Karpas-422 (cell line): ENCODE measurements around the gene SYNPR. TPM values are rescaled to one million over a fixed set of nuclear protein-coding genes. Genes with fewer than 3 reads are reported as not detected.

Source experiments
- DNase-seq: peaks from one replicate; pipeline ENCODE4 v3.0.0-alpha.2; 2015
- H2AFZ ChIP-seq: fragments of 200-600 bp; sonication (generic); 2 replicates; pipeline ENCODE4 v1.6.1; 2014; ENCODE audit warnings: antibody characterized with exemption, low read length, mixed read lengths
- H3K27ac ChIP-seq: fragments of 200-600 bp; sonication (generic); 2 replicates; pipeline ENCODE4 v1.5.1; 2014; ENCODE audit warnings: mild to moderate bottlenecking, low read length, moderate library complexity
- H3K27me3 ChIP-seq: fragments of 200-600 bp; sonication (generic); 2 replicates; pipeline ENCODE4 v1.6.1; 2014; ENCODE audit warnings: low read length, mixed read lengths
- H3K36me3 ChIP-seq: fragments of 200-600 bp; sonication (generic); 2 replicates; pipeline ENCODE4 v1.6.1; 2014; ENCODE audit warnings: low read length, mixed read lengths; ENCODE audit not compliant: insufficient read depth
- H3K4me1 ChIP-seq: fragments of 200-600 bp; sonication (generic); 2 replicates; pipeline ENCODE4 v1.6.1; 2014; ENCODE audit warnings: mild to moderate bottlenecking, low read length, mixed read lengths
- H3K4me2 ChIP-seq: fragments of 200-600 bp; sonication (generic); 2 replicates; pipeline ENCODE4 v1.6.1; 2014; ENCODE audit warnings: low read length, low read depth, mild to moderate bottlenecking; ENCODE audit not compliant: poor library complexity, severe bottlenecking
- H3K4me3 ChIP-seq: fragments of 200-600 bp; sonication (generic); 2 replicates; pipeline ENCODE4 v1.5.1; 2014; ENCODE audit warnings: mild to moderate bottlenecking, antibody characterized with exemption, low read length, mixed read lengths
- H3K79me2 ChIP-seq: fragments of 200-600 bp; sonication (generic); 2 replicates; pipeline ENCODE4 v1.6.1; 2014; ENCODE audit warnings: mild to moderate bottlenecking, low read length, mixed read lengths
- H3K9ac ChIP-seq: fragments of 200-600 bp; sonication (generic); 2 replicates; pipeline ENCODE4 v1.6.0; 2014; ENCODE audit warnings: low read length
- H3K9me2 ChIP-seq: fragments of 200-600 bp; sonication (generic), shearing (Covaris generic); replicated peaks from 2 replicates; pipeline ENCODE4 v1.6.0; 2014; ENCODE audit warnings: mild to moderate bottlenecking, low read length, moderate library complexity; ENCODE audit not compliant: insufficient read depth
- H3K9me3 ChIP-seq: fragments of 300-700, 200-600 bp; sonication (generic); 2 replicates; pipeline ENCODE4 v1.6.1; 2014; ENCODE audit warnings: low read length, mixed read lengths
- H4K20me1 ChIP-seq: fragments of 200-600 bp; sonication (generic); 2 replicates; pipeline ENCODE4 v1.6.1; 2014; ENCODE audit warnings: mild to moderate bottlenecking, antibody characterized with exemption, low read length, low read depth; ENCODE audit not compliant: insufficient read depth
- total RNA-seq: library from RNA; depleted of rRNA; stranded (reverse); fragments of >200 nt; shearing (Covaris generic); gene quantifications from 2 replicates; pipeline ENCODE4 v1.2.3, GENCODE V29; 2014; ENCODE audit warnings: low replicate concordance

Gene SYNPR
- total RNA-seq, 1 experiment from 2014 or later: not detected

DNA sequence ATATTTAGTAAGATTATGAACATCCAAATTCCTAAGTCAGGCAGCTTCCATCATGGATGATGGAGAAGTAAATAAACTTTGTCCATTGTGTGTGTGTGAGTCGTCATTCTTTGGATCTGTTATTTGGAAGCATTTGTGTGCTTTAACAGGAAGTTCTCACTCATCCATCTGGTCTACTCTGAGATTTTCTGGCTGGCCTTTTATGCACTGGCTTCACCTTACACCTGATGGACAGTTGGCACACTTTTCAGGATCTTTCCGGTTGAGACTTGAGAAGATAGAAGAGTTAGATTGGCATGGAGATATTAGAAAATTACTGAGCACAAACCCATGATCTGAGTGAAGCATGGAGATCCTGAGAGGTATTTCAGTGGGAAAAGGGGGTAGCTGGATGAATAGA is 12.6 kb downstream of the SYNPR start:
- no peak overlapping the region for H3K4me3 ChIP-seq
- no peak overlapping the region for H3K9ac ChIP-seq
- H2AFZ ChIP-seq: no peak overlapping the region
- H4K20me1 ChIP-seq: no peaks in the 10 kb centered on the region
- no peaks in the 10 kb centered on the region for H3K9me2 ChIP-seq
- no peaks in the 10 kb centered on the region for H3K9me3 ChIP-seq
- no peak overlapping the region for H3K4me2 ChIP-seq
- H3K4me1 ChIP-seq: no peaks in the 10 kb centered on the region
- no peak for DNase-seq
- H3K79me2 ChIP-seq: no peaks in the 10 kb centered on the region
- H3K27ac ChIP-seq: no peak overlapping the region
- H3K27me3 ChIP-seq: no peaks in the 10 kb centered on the region
- H3K36me3 ChIP-seq: no peaks in the 10 kb centered on the region

DNA sequence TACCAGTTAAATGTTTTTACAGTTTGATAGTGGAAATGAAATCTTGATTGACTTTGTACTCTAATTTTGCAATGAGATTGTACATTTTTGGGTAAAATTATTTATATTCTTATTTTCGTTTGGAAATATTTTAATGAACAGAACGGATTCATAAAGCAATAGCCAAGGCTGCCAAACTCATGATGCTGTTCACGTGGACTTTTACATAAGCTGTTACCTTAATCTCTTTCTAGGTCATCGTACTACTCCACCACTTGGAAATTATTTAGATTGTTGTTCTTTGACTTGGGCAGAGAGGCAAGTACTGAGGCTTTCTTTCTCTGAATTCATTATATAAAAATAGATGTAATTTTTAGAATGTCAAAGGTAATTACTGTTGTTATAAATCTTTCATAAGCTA is 16.2 kb downstream of the SYNPR start:
- no peaks in the 10 kb centered on the region for H3K79me2 ChIP-seq
- no peaks in the 10 kb centered on the region for H3K27me3 ChIP-seq
- H3K4me1 ChIP-seq: no peaks in the 10 kb centered on the region
- no peak overlapping the region for H3K4me2 ChIP-seq
- H3K36me3 ChIP-seq: no peaks in the 10 kb centered on the region
- H3K9ac ChIP-seq: no peak overlapping the region
- H3K4me3 ChIP-seq: no peak overlapping the region
- H3K27ac ChIP-seq: no peak overlapping the region
- H3K9me2 ChIP-seq: no peaks in the 10 kb centered on the region
- H3K9me3 ChIP-seq: peaks cover 3% of the 10 kb centered on the region; the same call in 1 of the 2 replicates
- DNase-seq: no peak
- no peaks in the 10 kb centered on the region for H4K20me1 ChIP-seq
- H2AFZ ChIP-seq: no peak overlapping the region

DNA sequence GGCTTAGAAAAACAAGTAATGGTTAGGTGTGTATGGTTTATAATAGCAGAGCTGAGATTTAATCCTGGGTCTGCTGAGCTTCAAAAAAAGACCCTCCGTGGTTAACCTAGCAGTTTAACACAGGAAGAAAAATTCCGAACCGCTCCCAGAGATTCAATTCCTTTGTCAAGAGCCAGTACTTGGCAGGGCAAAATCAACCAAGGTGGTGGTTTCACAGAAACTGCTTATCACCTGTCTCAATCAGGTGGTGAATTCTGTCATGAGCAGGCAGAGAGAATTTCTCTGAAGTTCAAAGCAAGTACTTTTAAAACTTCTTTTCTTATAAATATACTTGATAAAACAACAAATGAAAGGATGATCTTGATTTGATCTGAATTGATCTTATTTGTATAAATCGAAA is 17.2 kb downstream of the SYNPR start:
- Histone ChIP-seq H2AFZ (no peak overlapping the region), H3K4me2 (no peak overlapping the region), H3K9me2 (no peaks in the 10 kb centered on the region), H3K9me3 (peaks cover 3% of the 10 kb centered on the region; the same call in 1 of the 2 replicates), H3K79me2 (no peaks in the 10 kb centered on the region), H3K36me3 (no peaks in the 10 kb centered on the region), H3K4me3 (no peak overlapping the region), H3K27me3 (no peaks in the 10 kb centered on the region), H3K4me1 (no peaks in the 10 kb centered on the region), H3K9ac (no peak overlapping the region), H4K20me1 (no peaks in the 10 kb centered on the region), H3K27ac (no peak overlapping the region)
- no peak for DNase-seq

DNA sequence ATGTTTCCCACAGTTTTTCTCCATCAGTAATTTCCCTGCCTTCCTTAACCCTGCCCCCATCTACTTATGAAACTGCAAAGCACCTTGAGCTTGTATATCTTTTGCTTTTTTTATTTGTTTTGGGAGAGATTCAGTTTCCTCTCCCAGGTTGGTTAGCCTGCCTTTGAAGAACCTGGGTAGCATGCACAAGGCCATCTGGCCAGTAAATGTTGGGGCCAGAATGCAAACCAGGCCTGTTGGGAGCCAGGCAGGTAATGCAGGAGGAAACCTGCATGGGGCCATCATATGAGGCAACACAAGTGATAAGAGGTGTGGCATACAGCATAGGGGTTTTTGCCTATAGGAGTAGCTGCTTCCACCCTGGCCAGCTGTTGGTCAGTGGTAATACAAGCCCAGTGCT is 17.7 kb downstream of the SYNPR start:
- H3K27ac ChIP-seq: no peak overlapping the region
- no peaks in the 10 kb centered on the region for H4K20me1 ChIP-seq
- H3K9me2 ChIP-seq: no peaks in the 10 kb centered on the region
- DNase-seq: no peak
- H2AFZ ChIP-seq: no peak overlapping the region
- H3K4me3 ChIP-seq: no peak overlapping the region
- no peak overlapping the region for H3K9ac ChIP-seq
- peaks cover 3% of the 10 kb centered on the region; the same call in 1 of the 2 replicates for H3K9me3 ChIP-seq
- no peak overlapping the region for H3K4me2 ChIP-seq
- H3K36me3 ChIP-seq: no peaks in the 10 kb centered on the region
- no peaks in the 10 kb centered on the region for H3K27me3 ChIP-seq
- no peaks in the 10 kb centered on the region for H3K79me2 ChIP-seq
- no peaks in the 10 kb centered on the region for H3K4me1 ChIP-seq

DNA sequence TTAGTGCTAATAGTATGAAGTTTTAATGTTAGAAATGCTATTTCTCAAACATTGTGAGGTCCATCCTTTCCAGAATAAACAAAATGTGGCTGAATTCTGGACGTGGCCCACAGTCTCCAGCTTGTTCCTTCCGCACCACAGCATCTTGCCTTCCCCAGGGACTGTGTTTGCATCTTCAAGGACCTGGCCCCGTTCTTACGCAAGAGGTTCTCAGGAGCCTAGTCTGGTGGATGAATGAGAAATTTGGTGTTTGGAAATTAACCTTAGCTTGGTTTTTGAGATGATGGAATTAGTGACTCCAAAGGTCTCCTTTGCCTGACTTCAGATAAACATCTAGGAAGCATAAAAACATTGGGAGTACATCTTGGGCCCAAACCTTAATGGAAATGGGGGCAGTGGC is 18.1 kb downstream of the SYNPR start:
- Histone ChIP-seq H3K79me2 (no peaks in the 10 kb centered on the region), H3K27ac (no peak overlapping the region), H2AFZ (no peak overlapping the region), H3K4me1 (no peaks in the 10 kb centered on the region), H3K36me3 (no peaks in the 10 kb centered on the region), H3K9ac (no peak overlapping the region), H3K9me2 (no peaks in the 10 kb centered on the region), H3K4me3 (no peak overlapping the region), H3K4me2 (no peak overlapping the region), H3K27me3 (no peaks in the 10 kb centered on the region), H3K9me3 (peaks cover 3% of the 10 kb centered on the region; the same call in 1 of the 2 replicates), H4K20me1 (no peaks in the 10 kb centered on the region)
- no peak for DNase-seq

DNA sequence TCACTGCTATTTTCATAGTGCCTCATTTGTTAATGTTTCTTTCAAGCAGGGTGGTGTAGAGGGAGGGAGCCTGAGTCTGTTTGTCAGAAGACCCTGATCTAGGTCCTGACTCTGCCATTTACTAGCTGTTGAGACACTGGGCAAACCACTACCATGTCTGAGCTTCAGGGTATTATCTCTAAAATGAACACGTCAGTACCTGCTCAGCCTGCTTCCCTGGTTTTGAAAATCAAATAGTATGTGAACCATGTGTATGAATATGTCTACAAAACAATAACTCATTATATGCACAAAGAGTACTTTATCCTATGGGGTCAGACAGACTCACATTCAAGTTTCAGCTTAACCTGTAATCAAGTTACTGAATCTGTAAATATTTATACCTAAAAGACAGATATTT is 25.1 kb downstream of the SYNPR start:
- Histone ChIP-seq H3K9me2 (no peaks in the 10 kb centered on the region), H3K79me2 (no peaks in the 10 kb centered on the region), H3K27ac (no peak overlapping the region), H3K9me3 (no peaks in the 10 kb centered on the region), H3K27me3 (no peaks in the 10 kb centered on the region), H3K4me2 (no peak overlapping the region), H3K4me1 (no peaks in the 10 kb centered on the region), H4K20me1 (no peaks in the 10 kb centered on the region), H2AFZ (no peak overlapping the region), H3K36me3 (no peaks in the 10 kb centered on the region), H3K9ac (no peak overlapping the region), H3K4me3 (no peak overlapping the region)
- no peak for DNase-seq

DNA sequence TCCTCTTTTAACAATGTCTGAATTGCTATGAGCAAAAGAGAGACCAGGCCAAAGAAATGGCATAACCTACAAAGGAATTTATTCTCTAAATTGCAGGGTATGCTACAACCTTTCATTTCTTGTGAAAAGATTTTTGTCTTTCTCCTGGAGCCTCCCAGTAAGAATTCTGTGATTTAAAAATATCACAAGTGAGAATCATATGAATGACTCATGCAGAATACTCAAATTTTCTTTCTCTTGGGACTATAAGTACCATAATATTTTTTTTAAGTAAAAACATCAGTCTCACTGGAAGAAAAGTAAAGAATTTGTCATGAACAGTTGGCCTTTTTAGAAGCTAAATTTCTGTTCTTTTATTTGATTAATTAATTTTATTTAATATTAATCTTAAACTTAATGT is 26.3 kb downstream of the SYNPR start:
- Histone ChIP-seq H4K20me1 (no peaks in the 10 kb centered on the region), H3K9ac (no peak overlapping the region)
- DNase-seq: no peak

DNA sequence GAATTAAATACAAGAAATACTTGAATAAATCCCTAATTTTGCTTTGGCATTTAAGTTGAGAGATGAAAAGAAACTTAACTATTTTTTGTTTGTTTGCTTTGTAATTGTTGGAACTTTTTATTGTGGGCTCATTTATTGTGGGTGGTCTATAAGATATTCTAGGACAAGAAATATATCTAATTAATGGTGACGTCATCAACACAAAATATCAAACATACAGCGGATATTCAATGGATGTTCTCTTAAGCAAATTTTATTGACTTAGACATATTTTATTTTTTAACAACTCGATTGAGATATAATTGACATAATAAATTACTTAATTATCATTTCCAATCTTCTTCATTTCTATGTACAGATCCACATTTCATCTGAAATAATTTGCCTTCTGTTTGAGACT is 30.0 kb downstream of the SYNPR start:
- H3K79me2 ChIP-seq: no peaks in the 10 kb centered on the region
- no peak overlapping the region for H3K4me2 ChIP-seq
- no peaks in the 10 kb centered on the region for H3K9me2 ChIP-seq
- H3K27me3 ChIP-seq: no peaks in the 10 kb centered on the region
- no peak overlapping the region for H3K9ac ChIP-seq
- DNase-seq: no peak
- H3K27ac ChIP-seq: no peak overlapping the region
- H2AFZ ChIP-seq: no peak overlapping the region
- no peaks in the 10 kb centered on the region for H4K20me1 ChIP-seq
- H3K4me3 ChIP-seq: no peak overlapping the region
- H3K4me1 ChIP-seq: no peaks in the 10 kb centered on the region
- H3K9me3 ChIP-seq: no peaks in the 10 kb centered on the region
- H3K36me3 ChIP-seq: no peaks in the 10 kb centered on the region

More for the DNA sequence above, 26.3 kb downstream of the SYNPR start:
- H3K36me3 ChIP-seq: no peaks in the 10 kb centered on the region
- H3K79me2 ChIP-seq: no peaks in the 10 kb centered on the region
- H3K4me2 ChIP-seq: no peak overlapping the region
- no peaks in the 10 kb centered on the region for H3K4me1 ChIP-seq
- no peaks in the 10 kb centered on the region for H3K27me3 ChIP-seq
- H3K9me2 ChIP-seq: no peaks in the 10 kb centered on the region
- no peak overlapping the region for H3K27ac ChIP-seq
- no peak overlapping the region for H2AFZ ChIP-seq
- no peak overlapping the region for H3K4me3 ChIP-seq
- H3K9me3 ChIP-seq: no peaks in the 10 kb centered on the region

DNA sequence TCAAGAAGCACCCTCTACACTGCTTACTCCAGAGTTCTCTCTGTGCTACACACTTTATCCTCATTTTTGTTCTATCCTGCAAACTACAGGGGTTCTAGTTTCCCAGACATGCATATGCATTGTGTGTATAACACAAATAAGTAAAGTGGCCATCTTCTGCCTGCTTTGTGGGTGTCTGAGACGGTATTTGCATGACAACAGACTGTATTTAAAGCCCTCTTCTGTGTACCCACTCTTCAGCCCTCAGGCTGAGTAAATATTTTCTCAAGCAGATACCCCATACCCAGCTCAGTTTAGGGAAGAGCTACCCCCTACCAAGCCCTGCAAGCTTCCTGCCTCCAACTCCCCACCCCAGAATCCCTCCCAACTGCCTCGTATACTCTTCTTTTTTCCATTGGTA is 31.7 kb downstream of the SYNPR start:
- Histone ChIP-seq H3K9me3 (no peaks in the 10 kb centered on the region), H3K36me3 (no peaks in the 10 kb centered on the region), H3K9me2 (no peaks in the 10 kb centered on the region), H3K4me2 (no peak overlapping the region), H4K20me1 (no peaks in the 10 kb centered on the region), H2AFZ (no peak overlapping the region), H3K79me2 (no peaks in the 10 kb centered on the region), H3K27me3 (no peaks in the 10 kb centered on the region), H3K27ac (no peak overlapping the region), H3K4me1 (no peaks in the 10 kb centered on the region), H3K4me3 (no peak overlapping the region), H3K9ac (no peak overlapping the region)
- no peak for DNase-seq
